Activated CD8-positive, alpha-beta memory T cell treated with anti-CD3 and anti-CD28 coated beads for 48 hours (primary cell): ENCODE data around the gene CDK6.
"Not testable (repeated sequence)": the region's sequence is repeated elsewhere in the genome, so short reads cannot be mapped to it uniquely, and the experiment has no call there.

ENCODE experiments used
- DNase-seq, 3 experiments: peaks; one replicate each; pipeline ENCODE4 v3.0.0-alpha.2; 2020; ENCODE audit warnings: low read depth in 2 of 3, low spot score in 2 of 3

The CDK6 gene

GRCh38 chr7:92763636-92764423, 72.5 kb downstream of the CDK6 start:
- DNase-seq = no peak

- no peak for DNase-seq
These were observed 73.5 kb downstream of the CDK6 start for GRCh38 chr7:92762851-92763250.

- no peak for DNase-seq
These were observed 74.8 kb downstream of the CDK6 start for GRCh38 chr7:92761391-92762097.

GRCh38 chr7:92758796-92759431, 77.5 kb downstream of the CDK6 start:
- no peak for DNase-seq

GRCh38 chr7:92757311-92757910, 79.0 kb downstream of the CDK6 start:
- not testable (repeated sequence) for DNase-seq

- no peak for DNase-seq
These were observed 80.7 kb downstream of the CDK6 start for GRCh38 chr7:92755680-92756079.

GRCh38 chr7:92754919-92755581, 81.3 kb downstream of the CDK6 start:
- DNase-seq = no peak

- DNase-seq = no peak
These were observed 82.8 kb downstream of the CDK6 start for GRCh38 chr7:92753614-92754013.

- DNase-seq = no peak
These were observed 84.2 kb downstream of the CDK6 start for GRCh38 chr7:92751902-92752901.

GRCh38 chr7:92750946-92751345, 85.4 kb downstream of the CDK6 start:
- no peak for DNase-seq

- DNase-seq = no peak
These were observed 85.9 kb downstream of the CDK6 start for GRCh38 chr7:92750447-92750839.

GRCh38 chr7:92749832-92750446, 86.4 kb downstream of the CDK6 start:
- DNase-seq = no peak

- DNase-seq = no peak
These were observed 87.0 kb downstream of the CDK6 start for GRCh38 chr7:92749327-92749755.

- DNase-seq = no peak
These were observed 87.9 kb downstream of the CDK6 start for GRCh38 chr7:92748495-92748894.

GRCh38 chr7:92747041-92747835, 89.1 kb downstream of the CDK6 start:
- no peak for DNase-seq

- DNase-seq = no peak
These were observed 91.1 kb downstream of the CDK6 start for GRCh38 chr7:92745241-92745640.

GRCh38 chr7:92744180-92744579, 92.2 kb downstream of the CDK6 start:
- not testable (repeated sequence) for DNase-seq

GRCh38 chr7:92742186-92742585, 94.2 kb downstream of the CDK6 start:
- no peak for DNase-seq

- DNase-seq = no peak
These were observed 95.7 kb downstream of the CDK6 start for GRCh38 chr7:92740700-92741126.
